NCI-H82 (cell line): Measurements from ENCODE around the gene TIMM29.
A peak's percentile ranks its signal among the peaks of the same experiment; 100 is the strongest.

Experiments
- DNase-seq: peaks from one replicate; lab custom pipeline; 2025; lab: John Stamatoyannopoulos, UW

TIMM29 gene

GRCh38 chr19:10928563-10929401 is at the start of gene TIMM29, which contains the start of gene YIPF2:
TSS of gene TIMM29 (plus strand) at chr19:10928811. CDS start at chr19:10928823, 12 bp downstream.
TSS of gene YIPF2 (minus strand) at chr19:10928639. CDS start at chr19:10928410, 229 bp downstream.
- peak; percentile 98 for DNase-seq

DNA sequence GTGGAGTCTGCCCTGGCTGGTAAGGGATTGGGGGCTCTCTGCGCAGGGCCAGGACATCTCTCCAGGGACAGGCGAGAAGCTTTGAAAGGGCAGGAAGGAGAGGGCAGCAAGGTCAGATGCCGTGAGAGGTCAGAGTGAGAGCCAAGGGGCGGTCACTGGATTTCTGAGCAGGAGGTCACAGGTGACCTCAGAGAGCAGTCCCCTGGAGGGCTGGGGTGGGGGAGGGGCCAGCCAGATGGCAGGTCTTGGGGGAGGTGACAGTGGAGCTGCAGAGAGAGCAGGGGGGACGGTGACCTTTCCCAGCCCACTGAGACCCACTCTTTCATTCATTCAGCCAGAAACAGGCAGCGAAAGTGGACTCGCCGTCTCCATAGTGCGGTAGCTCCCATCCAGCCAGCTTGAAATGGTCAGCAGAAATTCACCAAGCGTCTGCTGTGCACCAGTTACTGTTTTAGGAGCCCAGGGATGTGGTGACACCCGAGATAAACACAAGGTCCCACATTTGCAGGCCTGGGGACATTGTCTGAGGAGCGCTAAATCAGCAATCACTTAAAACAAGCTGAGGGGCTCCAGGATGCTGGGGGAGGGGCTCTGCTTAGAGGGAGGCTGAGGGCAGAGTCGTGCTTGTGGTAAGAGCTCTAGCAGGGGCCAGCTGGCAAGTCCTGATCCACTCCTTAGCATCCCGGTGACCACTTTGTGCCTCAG is 47.1 kb upstream of the TIMM29 start:
- peak; percentile 40 for DNase-seq

- no peak for DNase-seq
Measured at GRCh38 chr19:10882108-10882457, 46.5 kb upstream of the TIMM29 start.

DNA sequence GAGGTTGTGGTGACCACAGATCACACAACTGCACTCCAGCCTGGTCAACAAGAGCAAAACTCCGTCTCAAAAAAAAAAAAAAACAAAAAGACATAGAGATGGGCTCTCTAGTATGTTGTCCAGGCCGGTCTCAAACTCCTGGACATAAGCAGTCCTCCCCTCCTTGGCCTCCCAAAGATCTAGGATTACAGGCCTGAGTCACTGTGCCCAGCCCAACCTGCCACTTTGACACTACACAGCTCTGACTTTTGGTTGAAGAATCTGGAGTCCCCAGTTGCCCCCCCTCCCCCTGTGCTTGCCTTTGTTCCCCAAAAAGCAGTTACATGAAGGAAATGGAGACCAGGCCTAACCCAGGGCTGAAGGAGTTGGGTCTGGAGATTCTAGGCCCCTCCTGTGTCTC is 44.3 kb upstream of the TIMM29 start:
- no peak for DNase-seq

GRCh38 chr19:10885201-10886169 is 43.1 kb upstream of the TIMM29 start:
- no peak for DNase-seq

DNA sequence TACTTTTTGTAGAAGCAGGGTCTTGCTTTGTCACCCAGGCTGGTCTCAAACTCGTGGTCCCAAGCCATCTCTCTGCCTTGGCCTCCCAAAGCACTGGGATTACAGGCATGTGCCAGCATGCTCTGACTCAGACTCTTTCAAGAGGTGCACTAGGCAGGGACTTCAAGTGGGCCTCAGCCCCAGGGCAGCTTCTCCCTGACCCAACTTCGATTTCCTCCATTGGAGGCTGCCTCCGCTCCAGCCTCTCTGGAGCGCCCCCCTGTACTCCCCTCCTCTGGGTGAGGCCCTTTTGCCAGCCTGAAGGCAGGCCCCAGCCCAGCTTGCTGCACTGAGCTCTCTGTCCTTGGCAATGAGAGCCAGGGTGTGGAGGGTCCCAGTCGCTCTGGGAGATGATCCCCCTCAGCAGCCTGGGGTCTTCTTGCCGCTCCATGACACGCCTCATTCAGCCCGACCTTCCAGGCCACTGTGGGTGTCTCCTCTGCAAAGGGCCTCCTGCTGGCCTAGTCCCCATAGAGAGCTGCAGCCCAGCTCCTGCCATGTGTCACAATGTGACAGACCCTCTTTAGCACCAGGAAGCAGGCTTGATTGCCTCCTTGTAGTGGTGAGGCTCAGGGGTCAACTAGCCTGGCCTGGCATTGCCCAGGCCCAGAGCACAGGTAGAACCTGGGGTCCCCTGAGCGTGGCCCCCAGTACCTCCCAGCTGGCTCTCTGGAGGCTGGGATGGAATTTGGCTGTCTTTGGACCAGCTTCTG is 40.8 kb upstream of the TIMM29 start:
- DNase-seq = peak; percentile 52

DNA sequence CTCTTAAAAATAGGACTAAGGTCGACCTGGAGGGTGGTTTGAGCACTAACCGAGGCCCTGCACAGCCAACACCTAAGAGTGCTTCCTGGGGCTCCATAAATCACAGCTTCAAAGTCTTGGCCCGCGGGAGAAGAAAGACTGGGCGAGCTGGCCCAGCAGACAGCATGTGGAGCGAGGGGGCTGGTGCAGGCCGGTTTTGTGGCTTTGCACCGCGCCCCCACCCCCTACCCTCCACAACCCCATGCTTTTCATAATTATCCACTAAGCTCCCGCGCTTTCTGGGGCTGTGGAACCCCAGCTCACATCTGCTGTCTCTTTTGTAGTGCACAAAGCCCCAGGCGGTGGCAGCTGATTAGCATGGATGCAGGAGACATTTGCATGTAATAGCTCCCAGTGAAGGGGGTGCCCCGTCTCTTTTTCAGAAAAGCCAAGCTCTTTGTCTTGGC is 40.2 kb upstream of the TIMM29 start:
- DNase-seq = peak; percentile 95

DNA sequence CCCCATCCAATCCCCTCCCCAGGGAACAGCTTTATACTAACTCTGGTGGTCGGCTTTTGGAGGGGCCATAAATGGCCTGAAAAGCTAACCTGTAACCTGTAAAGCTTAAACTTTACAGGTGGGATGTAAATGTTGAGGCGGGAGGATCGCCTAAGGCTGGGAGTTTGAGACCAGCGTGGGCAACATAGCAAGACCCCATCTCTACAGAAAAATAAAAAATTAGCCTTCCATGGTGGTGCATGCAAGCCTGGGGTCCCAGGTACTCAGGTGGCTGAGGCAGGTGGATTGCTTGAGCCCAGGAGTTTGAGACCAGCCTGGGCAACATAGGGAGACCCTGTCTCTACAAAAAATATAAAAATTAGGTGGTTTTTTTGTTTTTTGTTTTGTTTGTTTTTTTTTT is 38.7 kb upstream of the TIMM29 start:
- no peak for DNase-seq

DNA sequence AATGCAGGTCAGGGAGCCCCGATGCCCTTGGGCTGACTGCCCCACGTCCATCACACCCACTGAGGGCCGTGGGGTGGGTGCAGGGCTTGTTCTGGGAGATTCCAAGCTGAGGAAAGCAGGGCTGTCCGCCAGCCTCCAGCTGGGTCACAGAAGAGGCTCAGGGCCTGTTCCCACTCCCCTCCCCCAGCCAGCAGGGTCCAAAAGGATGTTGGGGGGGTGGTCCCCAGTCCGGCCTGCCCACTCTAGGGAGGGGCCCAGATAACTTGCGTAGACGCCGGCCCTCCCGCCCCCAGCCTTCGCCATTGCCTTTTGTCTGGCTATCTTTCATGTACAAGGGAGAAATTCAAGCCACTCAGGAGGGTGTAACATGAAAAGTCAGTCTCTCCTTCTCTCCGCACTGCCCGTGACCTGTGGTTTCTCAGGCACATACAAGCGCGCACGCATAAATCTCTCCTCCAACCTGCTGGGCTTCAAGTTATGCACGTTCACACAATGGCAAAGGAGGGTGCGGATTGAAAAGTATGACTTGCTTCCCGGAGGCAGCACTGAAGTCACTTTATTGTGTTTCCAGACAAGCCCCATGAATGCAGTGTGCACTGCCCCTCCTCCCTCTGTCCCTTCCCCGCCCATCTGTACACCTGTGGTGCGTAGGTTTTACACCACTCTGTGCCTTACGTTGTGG is 37.1 kb upstream of the TIMM29 start:
- peak; percentile 23 for DNase-seq

DNA sequence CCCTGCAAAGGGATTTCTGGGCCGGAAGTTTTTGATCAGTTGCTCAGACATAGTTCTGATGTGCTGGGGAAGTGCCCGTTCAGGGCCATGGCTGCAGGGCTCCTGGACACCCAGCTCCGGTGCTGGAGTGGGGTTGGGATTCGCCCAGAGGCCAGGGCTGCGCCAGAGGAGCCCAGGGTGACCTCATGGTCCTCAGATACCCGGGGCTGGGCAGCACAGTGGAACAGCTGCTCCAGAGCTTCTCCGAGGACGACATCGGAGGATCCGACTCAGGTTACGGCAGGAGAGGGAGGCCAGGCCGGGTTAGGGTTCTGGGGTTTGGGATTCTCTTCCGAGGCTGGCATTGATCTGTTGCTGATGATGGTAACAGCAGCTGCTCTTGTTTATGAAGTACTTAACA is 36.4 kb upstream of the TIMM29 start:
- peak; percentile 55 for DNase-seq

GRCh38 chr19:10894911-10895213 is 33.7 kb upstream of the TIMM29 start:
- no peak for DNase-seq

- no peak for DNase-seq
Measured at GRCh38 chr19:10895363-10895762, 33.2 kb upstream of the TIMM29 start.

DNA sequence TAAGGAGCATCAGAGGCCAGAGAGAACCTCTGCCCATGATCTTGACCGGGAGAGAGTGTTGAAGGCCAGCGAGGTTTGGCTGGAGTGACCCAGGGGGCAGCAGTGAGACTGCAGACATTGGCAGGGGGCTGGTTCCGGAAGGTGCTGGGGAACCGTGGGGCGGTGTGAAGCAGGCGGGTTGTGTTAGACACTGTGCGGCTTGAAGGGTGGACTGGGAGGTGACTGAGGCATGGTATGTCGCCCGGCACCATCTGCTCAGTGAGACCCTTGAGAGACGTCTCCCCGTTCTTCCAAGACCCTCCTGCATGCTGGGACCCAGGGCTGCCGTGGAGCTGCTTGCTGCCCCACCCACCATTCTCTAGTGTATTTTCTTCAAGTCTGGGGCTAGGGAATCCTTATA is 32.7 kb upstream of the TIMM29 start:
- no peak for DNase-seq

GRCh38 chr19:10896851-10897526 is 31.6 kb upstream of the TIMM29 start:
- no peak for DNase-seq

GRCh38 chr19:10898633-10899032 is 30.0 kb upstream of the TIMM29 start:
- no peak for DNase-seq

DNA sequence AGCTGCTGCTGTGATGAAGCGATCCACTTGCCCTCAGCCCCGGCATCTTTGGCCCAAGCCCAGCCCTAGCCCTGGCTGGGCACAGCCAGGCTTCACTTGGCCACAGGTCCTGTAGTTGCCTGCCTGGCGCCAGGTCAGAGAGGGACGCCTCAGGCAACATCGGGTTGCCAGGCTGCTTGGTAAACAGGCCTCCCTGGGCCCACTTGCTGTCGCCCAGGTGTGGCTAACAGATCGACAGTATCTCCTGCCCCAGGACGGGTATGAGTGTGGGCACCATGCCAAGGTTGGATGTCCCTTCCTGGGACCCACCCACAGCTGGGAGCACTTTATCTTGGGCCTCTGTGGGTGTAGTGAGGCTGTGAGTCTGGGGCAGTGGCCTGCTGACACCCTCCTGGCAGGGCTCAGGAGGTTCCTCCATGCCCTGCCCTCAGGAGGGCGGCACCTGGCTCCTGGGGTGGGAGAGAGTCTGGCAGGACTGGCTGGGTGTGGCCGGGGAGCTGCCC is 29.4 kb upstream of the TIMM29 start:
- no peak for DNase-seq

GRCh38 chr19:10907925-10908324 is 20.7 kb upstream of the TIMM29 start:
- no peak for DNase-seq

GRCh38 chr19:10908380-10908960 is 20.1 kb upstream of the TIMM29 start:
- no peak for DNase-seq

GRCh38 chr19:10911579-10912363 is 16.8 kb upstream of the TIMM29 start:
- DNase-seq = no peak
